Upper lobe of left lung (tissue), 6 donors: Measurements from ENCODE around the gene ANO6. TPM values are rescaled to one million over a fixed set of nuclear protein-coding genes. Genes with fewer than 3 reads are reported as not detected.

Experiments used
- ATAC-seq, 2 donors: fragments of 200-7000 bp; cut with Tn5 transposase; one replicate each; pipeline ENCODE4 v1.9.1; 2022; ENCODE audit warnings: mild to moderate bottlenecking in 2 of 2, moderate library complexity in 2 of 2; ENCODE audit not compliant: low FRiP score in 2 of 2
- DNase-seq, 2 donors: peaks; one replicate each; pipeline ENCODE4 v3.0.0-alpha.2; 2019 to 2020
- H3K27ac ChIP-seq, 4 donors: fragments of 200-600 bp; sonication (generic); one replicate each; pipeline ENCODE4 v1.5.1; 2016 to 2019
- H3K27me3 ChIP-seq, 4 donors: fragments of 200-600 bp; sonication (generic); one replicate each; pipeline ENCODE4 v1.5.1; 2017 to 2019
- H3K36me3 ChIP-seq, 4 donors: fragments of 200-600 bp; sonication (generic); one replicate each; pipeline ENCODE4 v1.5.1; 2016 to 2019
- H3K4me1 ChIP-seq, 4 donors: fragments of 200-600 bp; sonication (generic); one replicate each; pipeline ENCODE4 v1.5.1; 2018 to 2019
- H3K4me3 ChIP-seq, 4 donors: fragments of 200-600 bp; sonication (generic); one replicate each; pipeline ENCODE4 v1.5.1; 2017 to 2019; ENCODE audit warnings: mild to moderate bottlenecking in 2 of 4, moderate library complexity in 1 of 4
- H3K9me3 ChIP-seq, 4 donors: fragments of 200-600 bp; sonication (generic); one replicate each; pipeline ENCODE4 v1.5.1; 2018 to 2019
- CTCF ChIP-seq, 6 experiments: fragments of 450-650 bp in 4 of 6; fragments of 200-600 bp in 2 of 6; sonication (generic) in 2 of 6; IDR thresholded peaks; one replicate each; pipeline ENCODE4 v1.5.1; 2016 to 2019; ENCODE audit warnings: antibody characterized with exemption in 6 of 6
- EP300 ChIP-seq, 4 donors: sonication (generic); formaldehyde crosslinking; IDR thresholded peaks; one replicate each; pipeline ENCODE4 v1.5.1; 2017; ENCODE audit warnings: antibody characterized with exemption in 4 of 4, control low read depth in 2 of 4
- POLR2A ChIP-seq, 4 donors: fragments of 450-650 bp; IDR thresholded peaks; one replicate each; pipeline ENCODE4 v1.5.1; 2016 to 2017; ENCODE audit warnings: antibody characterized with exemption in 4 of 4, mild to moderate bottlenecking in 2 of 4
- POLR2AphosphoS5 ChIP-seq, 2 donors: sonication (generic); formaldehyde crosslinking; IDR thresholded peaks; one replicate each; pipeline ENCODE4 v1.5.1; 2017; ENCODE audit warnings: antibody characterized with exemption in 2 of 2
- WGBS, 2 donors: methylation state at CpG; one replicate each; pipeline ENCODE4 v1.1.5; 2017 to 2018; 5-methylcytosine and 5-hydroxymethylcytosine counted together
- total RNA-seq, 6 donors: library from RNA; depleted of rRNA in 4 of 6; stranded (reverse); fragments of >200 nt in 4 of 6; gene quantifications; one replicate each; pipeline versions ENCODE4 v1.1.0 to v1.2.1, GENCODE V29; 2016 to 2021
- donor health status: DM: no; HTN: no; CAD: no; lungs with moderate emphysema.
- donor health status: DM: no; HTN: yes; CAD: no; lungs with severe emphysema.

Gene ANO6
- total RNA-seq, 6 donors from 2014 or later: 26.2 to 83.7 (median 57.9) TPM

GRCh38 chr12:45411626-45412025 lies 195.7 kb downstream of the ANO6 start:
- H3K4me3 ChIP-seq: no peak overlapping the region
- H3K27me3 ChIP-seq: no peaks in the 10 kb centered on the region
- peaks cover 6 to 82% (median 33%) of the 10 kb centered on the region in 4 donors for H3K36me3 ChIP-seq
- TF ChIP-seq CTCF (IDR thresholded peaks at IDR 0.05) (no peak), POLR2A (IDR thresholded peaks at IDR 0.05) (no peak), POLR2AphosphoS5 (IDR thresholded peaks at IDR 0.05) (no peak), EP300 (IDR thresholded peaks at IDR 0.05) (no peak)
- 96 to 98% methylated on average over 7 of the region's 7 CpGs for WGBS, 2 donors
- H3K4me1 ChIP-seq: peaks cover 0 to 6% (median 0%) of the 10 kb centered on the region in 4 donors
- H3K27ac ChIP-seq: no peak overlapping the region
- ATAC-seq: no peak
- no peaks in the 10 kb centered on the region for H3K9me3 ChIP-seq
- no peak for DNase-seq

- H3K9me3 ChIP-seq: no peaks in the 10 kb centered on the region
- WGBS, 2 donors: 68 to 72% methylated on average over 4 of the region's 4 CpGs
- no peaks in the 10 kb centered on the region for H3K27me3 ChIP-seq
Observed at GRCh38 chr12:45415393-45415817, 199.5 kb downstream of the ANO6 start.

GRCh38 chr12:45416126-45416525 lies 200.2 kb downstream of the ANO6 start:
- TF ChIP-seq CTCF (IDR thresholded peaks at IDR 0.05) (no peak), POLR2AphosphoS5 (IDR thresholded peaks at IDR 0.05) (no peak), EP300 (IDR thresholded peaks at IDR 0.05) (no peak), POLR2A (IDR thresholded peaks at IDR 0.05) (no peak)
- H3K27me3 ChIP-seq: no peaks in the 10 kb centered on the region
- DNase-seq (no peak), ATAC-seq (no peak)
- no peak overlapping the region for H3K27ac ChIP-seq
- H3K9me3 ChIP-seq: no peaks in the 10 kb centered on the region
- H3K36me3 ChIP-seq: peaks cover 6 to 75% (median 25%) of the 10 kb centered on the region in 4 donors
- 82 to 86% methylated on average over 2 of the region's 2 CpGs for WGBS, 2 donors
- no peaks in the 10 kb centered on the region for H3K4me1 ChIP-seq
- H3K4me3 ChIP-seq: no peak overlapping the region

More at GRCh38 chr12:45415393-45415817, 199.5 kb downstream of the ANO6 start:
- DNase-seq: peak in 1 of 2 donors; percentile 23
- no peak overlapping the region for H3K4me3 ChIP-seq
- H3K36me3 ChIP-seq: peaks cover 6 to 77% (median 25%) of the 10 kb centered on the region in 4 donors
- no peak for TF ChIP-seq CTCF (IDR thresholded peaks at IDR 0.05)
- TF ChIP-seq POLR2AphosphoS5 (IDR thresholded peaks at IDR 0.05): no peak
- TF ChIP-seq EP300 (IDR thresholded peaks at IDR 0.05): no peak
- H3K27ac ChIP-seq: no peak overlapping the region
- H3K4me1 ChIP-seq: no peaks in the 10 kb centered on the region
- peak; percentile 65 to 93 for ATAC-seq

GRCh38 chr12:45418520-45418919 lies 202.6 kb downstream of the ANO6 start:
- Histone ChIP-seq H3K36me3 (peaks cover 0 to 77% (median 13%) of the 10 kb centered on the region in 4 donors), H3K4me3 (no peak overlapping the region), H3K9me3 (no peaks in the 10 kb centered on the region), H3K27ac (no peak overlapping the region), H3K4me1 (no peaks in the 10 kb centered on the region), H3K27me3 (no peaks in the 10 kb centered on the region)
- 90 to 95% methylated on average over 1 of the region's 1 CpG for WGBS, 2 donors
- no peak for DNase-seq
- TF ChIP-seq CTCF (IDR thresholded peaks at IDR 0.05) (no peak), POLR2AphosphoS5 (IDR thresholded peaks at IDR 0.05) (no peak)
- no peak for ATAC-seq

GRCh38 chr12:45419317-45419814 lies 203.5 kb downstream of the ANO6 start:
- Histone ChIP-seq H3K36me3 (peaks cover 0 to 77% (median 15%) of the 10 kb centered on the region in 4 donors), H3K4me1 (no peaks in the 10 kb centered on the region), H3K27ac (no peak overlapping the region), H3K4me3 (no peak overlapping the region), H3K9me3 (no peaks in the 10 kb centered on the region), H3K27me3 (no peaks in the 10 kb centered on the region)
- no peak for ATAC-seq
- WGBS, 2 donors: 61 to 80% methylated on average over 1 of the region's 1 CpG
- TF ChIP-seq POLR2AphosphoS5 (IDR thresholded peaks at IDR 0.05) (no peak), CTCF (IDR thresholded peaks at IDR 0.05) (no peak), POLR2A (IDR thresholded peaks at IDR 0.05) (no peak), EP300 (IDR thresholded peaks at IDR 0.05) (no peak)
- no peak for DNase-seq
